DMS114 treated with DMSO at 0.1 percent for 48 hours (cell line): ENCODE data around the gene BTBD2.
"Not testable (repeated sequence)": the region's sequence is repeated elsewhere in the genome, so short reads cannot be mapped to it uniquely, and the experiment has no call there.

ENCODE experiments used
- DNase-seq: peaks from one replicate; lab custom pipeline; 2025; ENCODE audit not compliant: unreplicated experiment; lab: John Stamatoyannopoulos, UW

BTBD2 gene

DNA sequence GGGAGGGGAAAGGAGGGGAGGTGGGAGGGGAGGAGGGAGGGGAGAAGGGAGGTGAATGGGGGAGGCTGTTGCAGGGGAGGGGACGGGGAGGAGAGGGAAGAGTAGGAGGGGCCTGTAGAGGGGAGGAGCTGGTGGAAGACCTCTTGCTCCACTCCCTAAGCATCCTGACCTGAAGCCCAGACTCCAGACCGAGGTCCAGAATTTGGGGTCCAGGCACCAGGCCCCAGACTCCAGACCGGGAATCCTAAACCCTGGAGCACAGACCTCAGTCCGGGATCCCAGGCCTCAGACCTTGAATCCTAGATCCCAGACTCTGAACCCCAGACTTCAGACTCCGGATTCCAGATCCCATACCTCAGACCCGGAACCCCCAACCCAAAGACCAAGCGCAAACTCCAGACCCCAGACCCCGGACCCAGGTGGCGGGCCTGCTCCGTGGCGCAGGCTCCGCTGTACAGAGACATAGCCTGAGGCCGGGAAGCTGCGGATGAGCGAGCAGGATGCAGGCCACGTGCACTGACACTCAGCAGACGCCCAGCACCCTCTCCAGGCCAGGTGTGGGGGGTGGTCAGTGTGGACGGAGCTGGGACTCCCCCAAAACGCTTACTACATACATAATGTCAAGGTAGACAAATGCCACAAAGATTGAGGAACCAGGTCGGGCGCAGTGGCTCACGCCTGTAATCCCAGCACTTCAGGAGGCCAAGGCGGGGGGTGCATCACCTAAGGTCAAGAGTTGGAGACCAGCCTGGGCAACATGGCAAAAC is 710 bp upstream of the BTBD2 start:
- peak; percentile 36 for DNase-seq

- no peak for DNase-seq
Observed at GRCh38 chr19:2014731-2015607, 545 bp downstream of the BTBD2 start.

DNA sequence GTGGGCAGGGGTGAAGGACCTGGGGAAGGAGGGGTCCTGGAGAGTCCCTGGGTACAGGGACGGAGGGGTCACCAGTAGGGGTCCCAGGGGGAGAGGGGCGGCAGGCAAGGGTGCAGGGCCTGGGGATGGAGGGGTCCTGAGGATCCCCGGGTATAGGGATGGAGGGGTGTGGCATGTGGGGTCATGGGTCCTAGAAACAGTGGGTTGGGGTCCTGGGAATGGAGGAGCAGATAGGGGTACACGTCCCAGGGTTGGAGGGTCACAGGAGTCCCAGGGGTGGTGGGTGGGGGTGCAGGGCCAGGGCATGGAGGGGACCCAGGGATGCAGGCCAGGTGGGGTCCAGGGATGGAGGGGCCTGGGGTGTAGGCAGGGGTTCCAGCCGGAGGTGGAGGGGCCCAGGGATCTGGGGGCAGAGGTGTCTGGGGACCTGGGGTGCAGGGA is 1.4 kb downstream of the BTBD2 start:
- no peak for DNase-seq

- DNase-seq = no peak
Observed at GRCh38 chr19:2013683-2013961, 1.9 kb downstream of the BTBD2 start.

GRCh38 chr19:2012941-2013682 is 2.4 kb downstream of the BTBD2 start:
- DNase-seq = no peak

GRCh38 chr19:2011169-2011568 is 4.3 kb downstream of the BTBD2 start:
- DNase-seq = no peak

DNA sequence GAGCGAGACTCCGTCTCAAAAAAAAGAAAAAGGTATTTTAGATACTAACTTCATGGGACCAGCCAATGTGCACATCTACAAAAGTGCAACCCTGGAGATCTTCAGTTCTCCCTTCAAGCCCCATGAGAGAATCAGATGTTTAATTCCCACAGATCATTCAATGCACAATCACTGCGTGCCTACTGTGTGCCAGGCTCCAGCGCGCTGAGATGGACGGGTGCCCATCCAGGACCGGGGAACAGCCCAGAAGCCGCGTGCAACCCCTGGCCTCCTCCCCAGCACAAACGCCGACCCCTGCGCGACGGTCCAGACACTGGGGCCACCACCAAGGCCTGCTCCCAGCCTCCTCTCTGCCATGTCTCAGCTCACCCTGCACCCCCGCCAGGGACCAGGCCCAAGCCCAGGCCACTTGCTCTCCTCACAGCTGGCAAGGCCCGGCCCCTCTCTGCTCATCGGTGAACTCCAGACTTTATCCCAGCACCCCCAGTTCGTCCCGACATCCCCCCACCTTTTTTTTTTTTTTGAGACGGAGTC is 5.3 kb downstream of the BTBD2 start:
- no peak for DNase-seq

DNA sequence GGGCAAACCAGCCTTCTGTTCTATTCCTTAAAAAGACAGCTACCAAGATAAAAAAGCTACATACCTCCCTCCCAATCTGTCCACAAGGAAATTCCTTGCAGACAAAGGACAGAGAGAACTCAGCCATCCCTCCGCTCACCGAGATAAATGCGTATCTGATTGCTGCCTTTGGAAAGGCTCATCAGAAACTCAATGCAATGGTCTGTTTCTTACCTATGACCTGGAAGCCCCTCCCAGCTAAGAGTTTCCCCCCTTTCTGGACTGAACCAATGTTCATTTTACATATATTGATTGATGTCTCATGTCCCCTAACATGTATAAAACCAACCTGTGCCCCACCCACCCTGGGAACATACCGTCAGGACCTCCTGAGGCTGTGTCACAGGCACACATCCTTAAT is 11.6 kb downstream of the BTBD2 start:
- DNase-seq = no peak

- no peak for DNase-seq
Observed at GRCh38 chr19:1999856-2000515, 15.5 kb downstream of the BTBD2 start.

DNA sequence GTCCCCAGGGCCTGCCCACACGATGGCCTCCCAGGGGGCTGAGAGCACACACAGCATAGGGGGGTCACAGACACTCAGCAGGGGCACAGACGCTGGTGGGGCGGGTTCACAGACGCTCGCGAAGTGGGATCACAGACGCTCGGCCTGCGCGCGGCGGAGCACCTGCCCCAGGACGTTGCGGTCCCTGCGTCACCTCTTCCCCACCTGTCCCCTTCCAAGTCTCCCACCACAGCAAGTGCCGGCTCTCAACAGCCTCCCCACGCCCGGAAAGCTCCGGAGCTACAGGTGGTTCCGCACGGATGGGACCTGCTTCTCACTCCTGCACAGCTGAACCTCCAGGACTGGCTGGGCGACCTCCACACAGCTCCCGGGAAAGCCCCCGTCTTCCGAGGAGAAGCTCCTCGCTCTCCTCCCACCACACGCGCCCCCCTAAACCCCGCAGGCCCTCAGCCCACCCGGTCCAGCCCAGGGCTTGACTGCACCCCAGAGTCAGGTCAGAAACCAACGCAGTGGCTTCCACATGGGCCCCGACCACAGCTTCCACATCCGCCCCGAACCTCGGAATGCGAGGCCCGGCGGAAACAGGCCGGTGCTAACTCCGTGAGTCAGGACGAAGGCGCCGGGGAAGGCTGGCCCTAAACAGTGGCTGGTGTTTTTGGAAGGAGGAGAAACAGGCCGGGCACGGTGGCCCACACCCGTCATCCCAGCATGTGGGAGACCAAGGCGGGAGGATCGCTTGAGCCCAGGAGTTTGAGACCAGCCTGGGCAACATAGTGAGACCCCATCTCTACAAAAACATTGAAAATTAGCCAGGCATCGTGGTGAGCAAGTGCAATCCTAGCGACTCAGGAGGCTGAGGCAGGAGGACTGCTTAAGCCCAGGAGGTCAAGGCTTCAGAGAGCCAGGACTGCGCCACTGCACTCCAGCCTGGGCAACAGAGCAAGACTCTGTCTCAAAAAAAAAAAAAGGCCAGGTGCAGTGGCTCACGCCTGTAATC is 16.5 kb downstream of the BTBD2 start:
- DNase-seq = no peak

DNA sequence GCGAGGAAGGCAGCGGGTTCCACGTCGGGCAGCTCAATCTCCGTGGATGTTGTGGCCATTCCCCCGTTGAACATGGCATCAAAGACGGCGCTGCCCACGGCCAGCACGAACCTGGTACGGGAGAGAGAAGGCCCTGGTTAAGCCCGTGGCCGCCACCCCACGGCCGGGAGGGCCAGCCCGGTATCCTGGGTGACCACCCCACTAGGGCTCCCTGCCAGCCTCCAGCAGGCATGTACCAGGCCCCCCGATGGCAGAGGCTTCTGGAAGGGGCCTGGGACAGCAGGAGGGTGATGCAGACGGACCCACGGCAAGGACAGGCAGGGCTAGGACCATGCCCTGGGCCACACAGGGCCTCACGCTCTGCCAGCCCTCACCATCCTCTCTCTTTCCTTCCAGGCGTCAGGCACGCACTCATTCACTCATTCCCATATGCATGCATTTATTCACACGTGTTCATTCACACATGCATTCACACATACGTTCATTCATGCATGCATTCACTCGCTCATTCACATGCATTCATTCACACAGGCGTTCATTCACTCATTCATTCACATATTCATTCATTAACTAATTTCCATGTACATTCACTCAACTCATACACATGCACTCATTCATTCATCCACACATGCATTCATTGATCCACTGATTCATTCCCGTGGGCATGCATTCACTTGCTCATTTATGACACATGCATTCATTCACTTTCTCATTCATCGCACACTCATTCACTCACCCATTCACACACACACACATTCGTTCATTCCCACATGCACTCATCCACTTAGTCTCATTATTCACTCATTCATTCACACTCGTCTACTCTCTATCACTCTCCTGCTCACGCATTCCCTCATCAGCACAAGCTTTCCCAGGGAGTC is 17.9 kb downstream of the BTBD2 start:
- DNase-seq = no peak

DNA sequence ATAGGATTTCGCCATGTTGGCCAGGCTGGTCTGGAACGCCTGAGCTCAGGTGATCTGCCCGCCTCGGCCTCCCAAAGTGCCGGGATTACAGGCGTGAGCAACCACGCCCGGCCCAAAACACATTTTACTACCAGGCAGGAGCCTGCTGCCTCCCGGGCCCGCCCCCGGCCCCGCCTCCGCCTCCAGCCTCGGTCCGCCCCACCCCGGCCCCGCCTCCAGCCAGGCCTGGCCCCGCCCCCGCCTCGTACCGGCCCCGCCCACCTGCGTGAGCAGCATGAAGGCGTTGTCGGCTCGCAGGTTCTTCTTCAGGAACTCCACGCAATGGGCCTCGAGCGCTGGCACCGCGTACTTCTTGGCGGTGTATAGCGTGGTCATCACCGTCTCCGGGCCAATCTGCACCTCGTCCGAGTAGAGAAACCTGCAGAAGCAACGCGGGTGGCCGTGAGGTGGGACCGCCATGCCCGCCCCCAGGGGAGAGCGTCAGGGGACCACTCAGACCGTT is 22.7 kb downstream of the BTBD2 start:
- DNase-seq = no peak

- DNase-seq = no peak
Observed at GRCh38 chr19:1991018-1991913, 24.2 kb downstream of the BTBD2 start.

GRCh38 chr19:1990230-1991017 is 25.1 kb downstream of the BTBD2 start:
- DNase-seq = no peak

DNA sequence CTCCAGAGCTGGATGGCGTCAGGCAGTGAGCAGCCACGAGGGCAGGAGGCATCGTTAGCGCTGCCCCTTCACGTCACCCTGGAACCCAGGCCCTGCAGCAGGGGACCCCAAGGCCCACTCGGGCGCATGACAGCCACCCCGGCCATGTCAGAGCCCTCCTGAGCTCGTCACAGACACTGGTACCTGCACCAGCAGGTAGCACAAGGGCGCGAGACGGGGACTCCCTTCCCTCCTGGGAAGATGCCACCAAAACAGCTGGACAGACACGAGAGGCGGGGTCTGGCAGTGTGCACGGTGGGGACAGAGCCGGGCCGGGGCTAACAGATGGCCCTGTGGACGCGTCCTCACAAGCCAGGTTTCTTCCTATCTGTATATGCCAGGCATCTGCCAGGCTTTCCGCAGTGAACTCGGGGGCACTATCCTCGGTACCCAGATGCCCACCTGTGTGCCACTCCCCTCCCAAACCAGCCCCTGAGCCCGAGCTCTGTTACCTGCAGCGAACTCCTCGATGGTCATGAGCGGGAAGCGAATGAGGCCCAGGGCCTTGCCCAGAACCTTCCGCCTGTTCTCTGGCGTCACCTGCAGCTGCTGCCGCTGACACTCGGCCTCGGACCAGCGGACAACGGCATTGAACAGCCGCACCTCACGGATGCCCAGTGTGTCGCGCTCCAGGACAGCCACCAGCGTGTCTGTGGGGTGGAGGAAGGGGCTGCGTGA is 25.8 kb downstream of the BTBD2 start:
- DNase-seq = no peak

GRCh38 chr19:1988464-1988863 is 27.1 kb downstream of the BTBD2 start:
- DNase-seq = not testable (repeated sequence)
